Colonic mucosa (tissue), 4 donors: Measurements from ENCODE around the gene FBXL16. TPM values are rescaled to one million over a fixed set of nuclear protein-coding genes. Genes with fewer than 3 reads are reported as not detected.

Experiments
- DNase-seq: peaks from one replicate; pipeline ENCODE4 v3.0.0-alpha.2; 2020
- H3K27ac ChIP-seq: fragments of 200-600 bp; one replicate; pipeline ENCODE4 v1.8.0; 2021
- H3K27me3 ChIP-seq: fragments of 200-600 bp; one replicate; pipeline ENCODE4 v1.8.0; 2021
- H3K36me3 ChIP-seq: fragments of 200-600 bp; one replicate; pipeline ENCODE4 v1.8.0; 2021
- H3K4me1 ChIP-seq: fragments of 200-600 bp; one replicate; pipeline ENCODE4 v1.8.0; 2021; ENCODE audit warnings: mild to moderate bottlenecking
- H3K4me3 ChIP-seq: fragments of 200-600 bp; one replicate; pipeline ENCODE4 v1.8.0; 2021
- H3K9ac ChIP-seq, 2 donors: one replicate each; pipeline ENCODE4 v1.7.0; 2013; ENCODE audit warnings: control low read depth in 2 of 2, low read depth in 2 of 2, low read length in 2 of 2
- H3K9me3 ChIP-seq: fragments of 200-600 bp; one replicate; pipeline ENCODE4 v1.8.0; 2021
- CTCF ChIP-seq: fragments of 200-600 bp; IDR thresholded peaks from one replicate; pipeline ENCODE4 v1.8.0; 2022; ENCODE audit warnings: antibody characterized with exemption, mild to moderate bottlenecking
- intact Hi-C: fragments of 100-400 bp; cut with DNase I; formaldehyde crosslinking; loops from one replicate; pipeline ENCODE4 v1.14.1; 2022
- total RNA-seq, 2 donors: library from RNA; stranded (reverse); fragmentation: NEBNext Ultra II Directional in 1 of 2; extraction: Animal tissue kit (Norgen Biotek cat#: 25700) in 1 of 2; gene quantifications; one replicate each; pipeline ENCODE4 v1.2.1, GENCODE V29; 2021
- donor health status: healthy.
- donor health status: DM: no; HTN: no; CAD: no.
- donor health status: DM: no; HTN: no; CAD: no.

Gene FBXL16
- total RNA-seq, 2 donors from 2014 or later = 2.0 to 2.2 TPM

GRCh38 chr16:680967-681745, 24.4 kb downstream of the FBXL16 start:
- Histone ChIP-seq H3K27ac (peak overlapping the region; percentile 90), H3K4me1 (peaks cover 38% of the 10 kb centered on the region), H3K36me3 (peaks cover 6% of the 10 kb centered on the region), H3K9ac (peak overlapping the region; percentile 77 to 85), H3K9me3 (no peaks in the 10 kb centered on the region), H3K4me3 (peak overlapping the region; percentile 71), H3K27me3 (no peaks in the 10 kb centered on the region)
- intact Hi-C loops = no loop called here
- TF ChIP-seq CTCF = no peak
- peak; percentile 70 for DNase-seq

- Histone ChIP-seq H3K27me3 (no peaks in the 10 kb centered on the region), H3K9ac (peak overlapping the region; percentile 77 to 85), H3K36me3 (peaks cover 6% of the 10 kb centered on the region), H3K4me1 (peaks cover 41% of the 10 kb centered on the region), H3K4me3 (peak overlapping the region; percentile 71), H3K27ac (peak overlapping the region; percentile 90), H3K9me3 (no peaks in the 10 kb centered on the region)
- no peak for DNase-seq
- intact Hi-C loops = no loop called here
- TF ChIP-seq CTCF = no peak
Measured at GRCh38 chr16:680625-680945, 25.0 kb downstream of the FBXL16 start.

GRCh38 chr16:679814-680624, 25.6 kb downstream of the FBXL16 start, which contains the start of gene STUB1:
Gene STUB1 (plus strand): TSS chr16:680410. CDS start chr16:680526, 116 bp downstream.
- TF ChIP-seq CTCF = no peak
- H3K9ac ChIP-seq = peak within 1 kb of the TSS; percentile 77 to 85

GRCh38 chr16:678858-679813, 26.5 kb downstream of the FBXL16 start:
- H3K36me3 ChIP-seq = peaks cover 6% of the 10 kb centered on the region
- H3K4me1 ChIP-seq = peaks cover 40% of the 10 kb centered on the region
- H3K9me3 ChIP-seq = no peaks in the 10 kb centered on the region
- no peaks in the 10 kb centered on the region for H3K27me3 ChIP-seq
- H3K9ac ChIP-seq = peak overlapping the region; percentile 58 to 62
- DNase-seq = peak; percentile 80
- TF ChIP-seq CTCF = no peak
- H3K4me3 ChIP-seq = peak overlapping the region; percentile 35
- H3K27ac ChIP-seq = peak overlapping the region; percentile 57
- intact Hi-C loops = no loop called here

More at GRCh38 chr16:679814-680624, 25.6 kb downstream of the FBXL16 start, which contains the start of gene STUB1:
- Histone ChIP-seq H3K27me3 (no peaks in the 10 kb centered on the region), H3K4me3 (peak within 1 kb of the TSS; percentile 71), H3K9me3 (no peaks in the 10 kb centered on the region), H3K4me1 (peaks cover 41% of the 10 kb centered on the region), H3K36me3 (peaks cover 6% of the 10 kb centered on the region), H3K27ac (peak within 1 kb of the TSS; percentile 90)
- DNase-seq = peak; percentile 90
- intact Hi-C loops = no loop called here
